Left kidney (tissue), 2 donors: ENCODE measurements around the gene S100A12. TPM values are rescaled to one million over a fixed set of nuclear protein-coding genes. Genes with fewer than 3 reads are reported as not detected.

Source experiments
- DNase-seq: peaks from one replicate; pipeline ENCODE4 v3.0.0-alpha.2; 2013
- polyA plus RNA-seq: library from polyadenylated mRNA; unstranded; fragments of 120-200 nt; gene quantifications from one replicate; pipeline ENCODE4 v1.2.1, GENCODE V29; 2013; ENCODE audit not compliant: insufficient read length

The S100A12 gene
- polyA plus RNA-seq, 1 donor, result not detected

- no peak for DNase-seq
Observed at GRCh38 chr1:153336650-153337049, 38.8 kb downstream of the S100A12 start.

GRCh38 chr1:153333902-153334301, 41.5 kb downstream of the S100A12 start:
- no peak for DNase-seq

- DNase-seq, result no peak
Observed at GRCh38 chr1:153324912-153325311, 50.5 kb downstream of the S100A12 start.

Other genes starting within 250 kb of the S100A12 start
- gene SPRR2G, start 224.7 kb downstream of the S100A12 start, polyA plus RNA-seq, result not detected
- gene LELP1, start 172.2 kb downstream of the S100A12 start, polyA plus RNA-seq, result not detected
- gene PRR9, start 158.0 kb downstream of the S100A12 start, polyA plus RNA-seq, result not detected
- not detected for gene LORICRIN, start 115.9 kb downstream of the S100A12 start, polyA plus RNA-seq
- not detected for gene PGLYRP3, start 62.7 kb downstream of the S100A12 start, polyA plus RNA-seq
- gene PGLYRP4, start 26.8 kb downstream of the S100A12 start, polyA plus RNA-seq, result not detected
- gene S100A9, start 17.8 kb downstream of the S100A12 start, polyA plus RNA-seq, result 6.2 TPM
- gene S100A8, start 15.5 kb upstream of the S100A12 start, polyA plus RNA-seq, result 3.4 TPM
- not detected for gene S100A7A, start 40.9 kb upstream of the S100A12 start, polyA plus RNA-seq
- 0.43 TPM for gene S100A7, start 85.0 kb upstream of the S100A12 start, polyA plus RNA-seq
- gene S100A6, start 160.4 kb upstream of the S100A12 start, polyA plus RNA-seq, result 182 TPM
- 1.3 TPM for gene S100A5, start 165.3 kb upstream of the S100A12 start, polyA plus RNA-seq
- 29.0 TPM for gene S100A4, start 170.2 kb upstream of the S100A12 start, polyA plus RNA-seq
- 0.25 TPM for gene S100A3, start 173.6 kb upstream of the S100A12 start, polyA plus RNA-seq
- gene S100A2, start 190.2 kb upstream of the S100A12 start, polyA plus RNA-seq, result 3.9 TPM
- gene S100A16, start 237.5 kb upstream of the S100A12 start, polyA plus RNA-seq, result 87.2 TPM
- 16.8 TPM for gene S100A14, start 240.7 kb upstream of the S100A12 start, polyA plus RNA-seq